GM18502 (cell line): ENCODE data around the gene GLTP.
"Not testable (repeated sequence)": the region's sequence is repeated elsewhere in the genome, so short reads cannot be mapped to it uniquely, and the experiment has no call there.

Experiments
- ATAC-seq: cut with Tn5 transposase; IDR thresholded peaks from one replicate; pipeline ENCODE4 v1.9.1; 2021; ENCODE audit warnings: mild to moderate bottlenecking; ENCODE audit not compliant: unreplicated experiment, poor library complexity

Gene GLTP

DNA sequence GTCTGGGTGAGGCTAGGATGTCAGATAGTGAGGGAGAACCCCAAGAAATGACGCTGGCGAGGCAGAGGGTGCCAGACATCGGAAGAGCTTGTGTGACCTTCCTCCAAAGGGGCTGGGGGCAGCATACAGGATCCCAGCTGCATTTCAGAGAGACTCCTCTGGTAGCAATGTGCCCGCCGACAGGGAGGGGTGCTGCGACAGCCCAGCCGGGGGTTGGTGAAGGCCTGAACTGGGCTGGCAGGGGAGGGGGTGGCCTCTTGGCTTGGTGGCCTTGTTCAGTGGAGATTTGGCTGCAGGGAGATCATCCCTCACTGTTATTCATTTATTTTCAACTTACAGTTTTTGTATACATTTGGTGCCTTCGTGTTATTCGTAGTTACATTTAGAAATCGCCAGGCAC, 25.0 kb upstream of the GLTP start:
- no peak for ATAC-seq

DNA sequence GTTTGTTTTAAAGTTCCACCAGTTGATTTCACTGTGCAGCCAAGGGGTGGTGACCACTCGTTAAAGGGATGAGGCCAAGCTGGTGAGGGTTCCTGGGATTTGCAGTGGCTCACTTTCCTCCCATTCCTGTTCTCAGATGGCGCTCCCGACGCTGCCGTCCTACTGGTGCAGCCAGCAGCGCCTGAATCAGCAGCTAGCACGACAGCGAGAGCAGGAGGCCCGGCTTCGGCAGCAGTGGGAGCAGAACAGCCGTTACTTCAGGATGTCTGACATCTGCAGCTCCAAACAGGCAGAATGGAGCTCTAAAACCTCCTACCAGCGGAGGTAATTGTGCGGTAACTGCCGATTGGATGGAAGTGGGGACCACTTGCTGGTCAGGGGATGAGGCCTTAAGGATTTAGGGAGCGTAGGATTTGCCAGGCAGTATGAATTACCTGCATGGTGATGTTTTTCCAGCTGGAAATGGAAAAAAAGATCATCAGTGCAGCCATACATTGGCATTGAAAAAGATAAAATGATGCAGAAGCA, 22.6 kb upstream of the GLTP start:
- no peak for ATAC-seq

DNA sequence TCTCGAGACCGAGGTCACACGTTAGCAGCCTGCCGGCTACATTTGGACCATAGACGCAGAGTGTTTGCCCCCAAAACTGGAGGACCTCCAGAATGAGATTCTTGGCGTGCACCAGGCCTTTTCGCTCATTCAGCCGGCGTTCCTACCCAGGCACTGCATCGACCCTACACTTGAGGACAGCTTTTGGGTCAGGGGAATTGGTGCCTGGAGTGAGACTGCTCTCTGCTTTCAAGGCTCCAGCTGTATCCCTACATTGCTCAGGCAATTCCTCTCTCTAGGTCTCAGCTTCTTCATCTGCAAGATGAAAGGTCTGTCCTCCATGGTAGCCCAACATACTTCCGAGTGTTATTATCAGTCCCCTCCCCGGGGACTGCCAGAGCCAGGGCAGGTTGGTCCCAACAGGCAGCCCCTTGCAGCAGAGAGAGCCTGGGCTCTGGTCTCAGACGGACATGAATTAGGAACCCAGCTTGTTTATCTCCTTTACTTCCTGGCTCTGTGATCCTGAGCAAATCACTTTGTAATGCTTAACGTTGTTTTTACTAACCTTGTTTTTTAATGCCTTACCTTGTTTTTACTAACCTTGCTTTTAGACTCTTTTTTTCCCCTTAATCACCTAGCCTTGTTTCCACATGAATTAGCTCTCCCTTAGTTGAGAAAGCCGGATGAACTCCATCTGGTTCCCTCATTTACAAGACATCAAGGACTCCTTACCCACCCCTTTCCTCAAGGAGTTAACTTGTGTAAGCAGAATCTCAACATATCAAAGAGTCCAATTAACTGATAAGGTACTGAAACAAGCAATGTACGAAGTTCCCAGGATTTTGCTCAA, 20.6 kb upstream of the GLTP start:
- ATAC-seq = peak; percentile 23

DNA sequence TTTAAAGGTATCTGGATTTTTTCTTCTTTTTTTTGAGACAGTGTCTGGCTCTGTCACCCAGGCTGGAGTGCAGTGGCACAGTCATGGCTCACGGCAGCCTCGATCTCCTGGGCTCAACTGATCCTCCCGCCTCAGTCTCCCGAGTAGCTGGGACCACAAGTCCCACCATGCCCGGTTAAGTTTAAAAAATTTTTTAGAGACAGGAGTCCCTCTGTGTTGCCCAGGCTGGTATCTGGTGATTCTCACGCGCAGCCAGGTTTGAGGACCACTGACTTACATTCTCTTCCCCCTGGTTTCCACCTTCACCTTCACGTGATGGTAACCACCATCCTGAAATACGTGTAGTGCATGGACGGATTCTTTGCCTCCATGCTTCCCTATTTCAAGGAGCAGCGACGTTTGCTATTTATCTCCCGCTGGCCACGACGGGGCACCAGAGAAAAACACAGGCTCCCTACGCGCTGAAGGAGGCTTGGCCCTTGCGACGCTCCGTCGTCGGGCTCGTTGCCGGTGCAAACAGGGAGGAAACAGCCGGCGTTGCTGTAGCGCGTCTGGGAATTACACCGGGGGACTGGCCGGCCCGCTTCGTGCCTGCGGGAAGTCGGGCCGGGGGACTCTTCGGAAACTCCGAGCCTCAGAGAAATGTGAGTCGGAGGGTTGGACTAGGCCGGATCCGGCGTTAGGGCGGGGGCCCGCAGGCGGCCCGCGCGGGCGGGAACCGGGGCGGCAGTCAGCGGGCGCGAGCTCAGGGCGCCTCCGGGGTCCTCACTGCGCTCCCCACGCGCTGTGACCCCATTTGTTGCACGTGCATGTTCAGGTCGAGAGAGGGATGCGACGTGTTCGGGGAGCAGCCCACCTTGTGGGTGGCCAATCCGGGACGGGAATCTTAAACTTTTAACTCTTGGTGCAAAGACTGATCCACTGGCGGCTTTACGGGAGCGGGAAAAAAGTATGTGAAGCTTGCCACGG, 19.7 kb upstream of the GLTP start, which contains the start of gene TCHP:
TSS of gene TCHP (plus strand) at position 492 of the 969 bp plus-strand sequence. CDS start 2,753 bp downstream, outside the sequence.
- ATAC-seq = peak; percentile 81

DNA sequence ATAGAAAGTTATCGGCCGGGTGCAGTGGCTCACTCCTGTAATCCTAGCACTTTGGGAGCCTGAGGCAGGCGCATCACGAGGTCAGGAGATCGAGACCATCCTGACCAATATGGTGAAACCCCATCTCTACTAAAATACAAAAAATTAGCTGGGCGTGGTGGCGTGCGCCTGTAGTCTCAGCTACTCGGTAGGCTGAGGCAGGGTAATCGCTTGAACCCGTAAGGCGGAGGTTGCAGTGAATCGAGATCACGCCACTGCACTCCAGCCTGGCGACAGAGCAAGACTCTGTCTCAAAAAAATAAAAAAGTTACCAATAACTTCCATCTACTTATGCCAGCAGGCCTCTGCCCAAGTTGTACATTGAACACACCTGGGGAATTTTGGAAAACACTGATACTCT, 19.0 kb upstream of the GLTP start:
- not testable (repeated sequence) for ATAC-seq

DNA sequence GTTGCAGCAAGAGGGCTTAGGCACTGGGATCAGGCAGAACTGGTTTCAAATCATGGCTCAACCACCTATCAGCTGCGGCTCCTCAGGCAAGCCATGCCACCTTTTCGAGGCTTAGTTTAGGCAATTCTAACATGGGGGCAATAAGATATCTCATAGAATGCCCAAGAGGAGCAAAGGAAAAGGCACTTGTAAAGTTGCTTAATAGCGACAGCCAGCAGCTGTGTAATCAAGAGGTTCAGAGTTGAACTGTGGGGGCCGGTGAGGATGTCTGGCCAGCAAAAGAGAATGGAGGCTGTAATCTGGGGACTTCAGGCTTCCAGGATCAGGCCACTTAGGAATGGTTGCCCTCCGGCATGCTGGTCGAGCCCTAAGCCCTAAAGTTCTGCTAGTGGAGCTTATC, 16.7 kb upstream of the GLTP start:
- no peak for ATAC-seq

DNA sequence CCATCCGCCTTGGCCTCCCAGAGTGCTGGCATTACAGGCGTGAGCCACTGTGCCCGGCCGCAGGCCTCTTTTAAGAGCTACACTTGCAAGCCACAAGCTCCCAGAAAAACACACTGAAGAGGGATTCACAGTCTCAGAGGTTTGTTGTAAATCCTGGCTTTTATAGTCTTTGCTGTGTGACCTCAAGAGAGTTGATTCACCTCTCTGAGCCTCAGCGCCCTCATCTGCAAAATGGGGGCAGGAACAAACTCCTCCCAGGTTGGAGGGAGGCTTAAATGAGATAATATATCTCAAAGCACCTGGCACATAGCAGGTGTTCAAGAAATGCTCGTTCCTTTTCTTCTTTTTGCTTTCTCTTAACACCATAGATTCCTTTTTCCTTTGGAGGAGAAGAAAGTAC, 15.8 kb upstream of the GLTP start:
- no peak for ATAC-seq

DNA sequence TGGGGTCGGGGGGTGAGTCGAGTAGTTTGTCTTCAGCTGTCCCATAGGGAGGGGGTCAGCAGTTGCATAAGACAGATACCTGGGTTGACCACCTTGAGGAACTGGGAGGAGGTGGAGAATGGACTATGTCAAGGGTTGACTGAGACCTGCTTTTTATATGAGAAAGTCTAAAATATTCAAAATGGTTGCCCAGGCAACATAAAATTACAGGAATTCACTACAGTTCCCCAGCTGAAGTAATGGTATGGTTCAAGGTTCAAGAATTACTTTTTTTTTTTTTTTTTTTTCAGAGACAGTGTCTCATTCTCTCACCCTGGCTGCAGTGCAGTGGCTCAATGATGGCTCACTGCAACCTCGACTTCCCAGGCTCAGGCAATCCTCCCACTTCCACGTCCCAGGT, 14.6 kb upstream of the GLTP start:
- ATAC-seq = no peak

DNA sequence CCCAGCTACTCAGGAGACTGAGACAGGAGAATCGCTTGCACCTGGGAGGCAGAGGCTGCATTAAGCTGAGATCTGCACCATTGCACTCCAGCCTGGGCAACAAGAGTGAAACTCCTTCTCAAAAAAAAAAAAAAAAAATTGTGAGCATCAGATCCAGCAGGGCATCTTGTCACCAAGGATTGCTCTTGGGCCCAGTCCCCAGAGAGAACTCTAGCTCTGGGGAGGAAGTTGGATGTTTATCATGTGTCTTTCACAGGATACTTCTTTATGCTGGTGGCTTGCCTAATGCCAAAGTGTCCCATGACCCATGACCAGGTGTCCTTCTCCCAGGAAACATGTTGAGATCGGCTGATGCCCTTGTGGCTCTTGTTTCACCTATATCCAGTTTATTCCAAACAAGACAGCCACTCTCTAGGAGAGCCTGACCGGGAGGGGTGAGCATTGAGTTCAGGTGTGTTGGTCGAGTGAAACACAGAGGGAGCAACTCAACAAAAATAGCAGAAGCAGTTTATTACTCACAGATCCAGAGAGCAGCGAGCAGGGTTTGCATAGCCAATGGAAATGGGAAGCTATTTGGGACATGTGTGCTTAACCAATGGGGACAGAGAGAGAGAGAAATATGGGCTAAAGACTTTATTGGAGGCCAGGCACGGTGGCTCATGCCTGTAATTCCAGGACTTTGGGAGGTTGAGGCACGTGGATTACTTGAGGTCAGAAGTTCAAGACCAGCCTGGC, 13.1 kb upstream of the GLTP start:
- ATAC-seq = peak; percentile 19

DNA sequence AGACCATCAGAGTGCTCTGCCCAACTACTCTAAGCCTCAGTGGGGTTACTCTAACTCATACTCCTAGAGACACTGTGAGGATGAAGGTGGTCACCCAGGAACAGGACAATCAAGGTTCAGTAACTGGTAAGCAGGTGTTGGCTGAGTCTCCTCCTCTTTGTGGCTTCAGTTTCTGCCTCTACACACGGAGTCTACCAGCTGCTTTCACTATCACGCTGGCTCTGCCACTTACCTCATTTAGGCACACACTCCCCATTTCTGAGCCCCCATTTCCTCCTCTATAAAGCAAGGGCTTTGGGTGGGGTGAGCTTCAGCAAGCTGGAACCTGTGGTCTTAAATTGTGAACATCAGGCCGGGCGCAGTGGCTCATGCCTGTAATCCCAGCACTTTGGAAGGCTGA, 12.4 kb upstream of the GLTP start:
- peak; percentile 70 for ATAC-seq

DNA sequence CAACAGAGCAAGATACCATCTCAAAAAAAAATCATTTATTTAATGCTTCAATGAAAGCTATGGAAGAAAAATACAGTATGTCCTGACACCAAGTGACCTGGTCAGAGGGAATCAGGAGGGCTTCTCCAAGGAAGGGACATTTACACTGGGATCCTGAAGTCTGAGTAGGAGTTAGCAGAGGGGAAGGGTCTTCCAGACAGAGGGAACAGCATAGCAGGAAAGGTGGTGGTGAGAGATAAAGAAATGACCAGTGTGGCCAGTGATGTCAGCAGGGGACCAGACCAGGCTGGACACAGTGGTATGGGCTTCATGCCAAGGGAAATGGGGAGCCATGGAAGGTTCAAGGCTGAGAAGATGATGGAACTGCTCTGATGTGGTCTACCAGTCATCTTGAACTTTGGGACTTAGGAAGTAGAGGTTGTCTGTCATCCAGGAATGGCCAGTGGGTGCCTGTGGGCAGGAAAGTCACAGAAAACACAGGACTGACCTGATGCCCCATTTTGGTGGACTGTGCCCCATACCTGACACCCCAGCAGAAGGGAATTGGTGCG, 11.9 kb upstream of the GLTP start:
- ATAC-seq = no peak

DNA sequence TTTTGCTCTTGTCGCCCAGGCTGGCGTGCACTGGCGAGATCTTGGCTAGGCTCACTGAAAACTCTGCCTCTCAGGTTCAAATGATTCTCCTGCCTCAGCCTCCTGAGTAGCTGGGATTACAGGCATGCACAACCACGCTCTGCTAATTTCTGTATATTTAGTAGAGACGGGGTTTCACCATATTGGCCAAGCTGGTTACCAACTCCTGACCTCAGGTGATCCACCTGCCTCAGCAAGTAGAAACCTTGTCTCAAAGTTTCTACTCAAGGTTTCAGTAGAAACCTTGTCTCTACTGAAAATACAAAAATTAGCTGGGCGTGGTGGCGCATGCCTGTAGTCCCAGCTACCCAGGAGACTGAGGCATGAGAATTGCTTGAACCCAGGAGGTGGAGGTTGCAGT, 11.4 kb upstream of the GLTP start:
- ATAC-seq = not testable (repeated sequence)

DNA sequence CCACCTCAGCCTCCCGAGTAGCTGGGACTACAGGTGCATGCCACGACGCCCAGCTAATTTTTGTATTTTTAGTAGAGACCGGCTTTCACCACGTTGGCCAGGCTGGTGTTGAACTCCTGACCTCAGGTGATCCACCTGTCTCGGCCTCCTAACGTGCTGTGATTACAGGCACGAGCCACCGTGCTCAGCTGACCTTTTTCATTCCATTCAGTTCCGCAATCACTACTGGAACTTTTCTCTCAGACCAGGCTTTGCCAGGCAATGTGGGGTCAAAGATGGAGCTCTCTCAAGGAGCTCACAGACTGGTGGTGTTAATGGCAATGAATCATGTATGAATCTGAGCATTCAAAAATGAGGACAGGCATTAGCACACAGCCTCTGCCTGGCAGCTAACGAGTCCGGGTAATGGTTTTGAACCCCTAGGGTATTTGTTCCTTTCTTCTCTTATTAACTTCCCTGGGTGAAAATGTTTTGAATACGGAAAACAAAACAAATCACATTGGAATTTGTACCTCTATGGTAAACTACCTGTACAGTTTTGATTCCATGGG, 10.4 kb upstream of the GLTP start:
- ATAC-seq = no peak

DNA sequence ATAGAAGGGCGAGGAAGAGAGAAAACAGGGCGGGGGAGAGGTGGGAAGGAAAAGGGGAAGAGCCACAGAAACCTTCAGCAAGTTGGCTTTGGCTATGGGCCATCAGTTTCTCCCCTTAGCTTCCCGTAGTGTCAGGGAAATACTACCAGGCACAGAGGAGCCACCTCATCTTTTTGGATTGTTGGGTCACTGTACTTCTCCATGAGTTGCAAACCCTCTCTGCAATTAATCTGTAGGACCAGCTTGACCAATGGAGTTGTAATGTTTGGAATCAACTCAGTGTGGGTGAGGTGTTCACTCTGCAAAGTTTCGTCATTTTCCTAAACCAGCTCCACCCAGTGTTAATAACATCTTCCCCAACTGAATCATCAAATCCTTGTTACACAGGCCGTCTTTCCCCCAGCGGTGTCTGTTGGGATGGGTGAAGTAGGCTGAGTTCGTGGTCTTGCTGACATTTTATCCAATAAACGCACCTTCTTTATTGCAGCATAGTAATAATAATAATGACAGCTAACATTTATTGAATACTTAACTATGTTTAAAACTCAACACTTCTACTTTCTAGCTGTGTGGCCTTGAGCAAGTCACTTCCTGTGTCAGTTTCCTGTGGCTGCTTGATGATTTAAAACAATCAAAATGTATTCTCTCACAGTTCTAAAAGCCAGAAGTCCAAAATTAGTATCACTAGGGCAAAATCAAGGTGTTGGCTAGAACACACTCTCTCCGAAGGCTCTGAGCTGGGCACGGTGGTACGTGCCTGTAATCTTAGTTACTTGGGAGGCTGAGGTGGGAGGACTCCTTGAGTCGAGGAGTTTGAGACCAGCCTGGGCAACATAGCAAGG, 8.1 kb upstream of the GLTP start:
- ATAC-seq = no peak

DNA sequence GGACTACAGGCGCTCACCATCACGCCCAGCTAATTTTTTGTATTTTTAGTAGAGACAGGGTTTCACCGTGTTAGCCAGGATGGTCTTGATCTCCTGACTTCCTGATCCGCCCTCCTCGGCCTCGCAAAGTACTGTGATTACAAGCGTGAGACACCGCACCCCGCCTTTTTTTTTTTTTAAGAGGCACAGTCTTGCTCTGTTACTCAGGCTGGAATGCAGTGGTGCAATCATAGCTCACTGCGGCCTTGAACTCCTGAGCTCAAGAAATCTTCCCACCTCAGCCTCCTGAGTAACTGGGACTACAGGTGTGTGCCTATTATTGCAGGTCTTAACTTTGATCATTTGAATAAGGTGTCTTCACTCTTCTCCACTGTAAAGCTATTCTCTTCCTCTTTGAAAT, 5.3 kb upstream of the GLTP start:
- ATAC-seq = no peak

DNA sequence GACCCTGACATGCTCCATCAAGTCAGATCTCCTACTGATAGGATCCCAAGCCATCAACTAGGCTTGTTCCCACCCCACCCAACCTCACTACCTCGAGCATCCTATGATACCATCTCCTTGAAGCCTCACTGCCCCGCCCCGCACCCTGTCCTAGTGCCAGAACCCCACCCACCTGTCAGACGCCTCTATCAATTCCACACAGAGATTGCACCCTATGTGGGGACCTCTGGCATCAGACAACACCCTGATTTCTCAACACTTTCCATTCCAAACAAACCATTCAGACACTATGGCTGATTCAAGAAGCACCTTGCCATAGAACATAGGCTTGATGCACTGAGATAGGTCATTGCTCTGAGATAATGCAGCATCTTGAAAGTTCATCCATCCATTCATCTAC, 3.1 kb upstream of the GLTP start:
- no peak for ATAC-seq

DNA sequence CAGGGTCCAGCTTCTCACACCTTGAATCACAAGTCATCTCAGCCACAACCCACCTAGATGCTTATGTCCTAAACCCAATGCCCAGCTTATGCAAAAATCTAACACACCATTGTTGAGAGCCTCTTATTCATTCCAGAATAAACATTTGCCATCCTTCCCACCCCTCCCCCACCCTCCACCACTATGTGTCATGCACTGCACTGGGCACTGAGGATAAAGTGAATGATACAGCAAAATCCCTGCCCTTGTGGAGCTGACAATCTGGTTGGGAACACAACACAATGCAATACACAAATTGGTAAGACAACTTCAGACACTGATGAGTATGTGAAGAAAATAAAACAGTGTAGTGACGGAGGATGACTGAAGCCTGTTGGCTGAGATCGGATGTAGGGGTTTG, 1.4 kb upstream of the GLTP start:
- ATAC-seq = no peak

DNA sequence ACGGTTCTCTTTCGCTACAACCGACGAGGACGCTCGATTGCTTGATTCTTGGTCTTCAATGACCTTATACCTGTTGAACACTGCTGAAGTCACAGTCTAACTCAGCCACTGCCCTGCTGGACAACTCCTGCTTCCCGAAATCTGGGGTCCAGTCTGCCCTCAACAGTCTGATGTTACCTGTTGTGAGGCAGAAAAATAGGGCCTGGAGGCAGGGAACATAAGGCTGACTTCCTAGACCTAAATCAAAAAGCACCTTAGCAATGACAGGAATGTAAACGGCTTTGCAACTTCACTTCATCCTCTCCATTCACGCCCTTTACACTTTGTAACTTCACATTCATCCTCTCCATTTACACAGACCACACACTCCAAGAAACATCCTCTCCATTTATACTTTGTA, 597 bp upstream of the GLTP start:
- no peak for ATAC-seq
